ENCODE measurements around the gene RAB2B.

The RAB2B gene

DNA sequence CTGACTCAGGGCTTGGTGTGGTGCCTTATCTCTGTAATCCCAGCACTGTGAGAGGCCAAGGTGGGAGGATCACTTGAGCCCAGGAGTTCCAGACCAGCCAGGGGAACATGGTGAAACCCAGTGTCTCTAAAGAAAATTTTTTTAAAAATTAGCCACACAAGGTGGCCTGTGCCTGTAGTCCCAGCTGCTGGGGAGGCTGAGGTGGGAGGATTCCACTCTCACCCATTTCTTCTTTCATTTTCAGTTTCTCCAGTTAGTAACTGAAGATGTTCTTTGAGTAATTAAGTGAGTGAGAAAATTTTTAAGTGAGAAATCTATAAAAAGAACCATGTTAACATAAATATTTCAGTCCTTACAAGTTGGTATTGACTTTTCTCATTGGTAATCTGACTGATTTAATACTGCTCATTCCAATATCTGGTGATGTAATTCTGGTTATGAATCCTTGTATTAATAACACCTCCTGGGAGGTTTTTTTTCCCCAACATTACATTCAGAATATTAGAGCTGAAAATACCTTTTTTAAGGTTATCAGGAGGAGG lies 28.3 kb upstream of the RAB2B start:
- TF ChIP-seq, protein P1, sequence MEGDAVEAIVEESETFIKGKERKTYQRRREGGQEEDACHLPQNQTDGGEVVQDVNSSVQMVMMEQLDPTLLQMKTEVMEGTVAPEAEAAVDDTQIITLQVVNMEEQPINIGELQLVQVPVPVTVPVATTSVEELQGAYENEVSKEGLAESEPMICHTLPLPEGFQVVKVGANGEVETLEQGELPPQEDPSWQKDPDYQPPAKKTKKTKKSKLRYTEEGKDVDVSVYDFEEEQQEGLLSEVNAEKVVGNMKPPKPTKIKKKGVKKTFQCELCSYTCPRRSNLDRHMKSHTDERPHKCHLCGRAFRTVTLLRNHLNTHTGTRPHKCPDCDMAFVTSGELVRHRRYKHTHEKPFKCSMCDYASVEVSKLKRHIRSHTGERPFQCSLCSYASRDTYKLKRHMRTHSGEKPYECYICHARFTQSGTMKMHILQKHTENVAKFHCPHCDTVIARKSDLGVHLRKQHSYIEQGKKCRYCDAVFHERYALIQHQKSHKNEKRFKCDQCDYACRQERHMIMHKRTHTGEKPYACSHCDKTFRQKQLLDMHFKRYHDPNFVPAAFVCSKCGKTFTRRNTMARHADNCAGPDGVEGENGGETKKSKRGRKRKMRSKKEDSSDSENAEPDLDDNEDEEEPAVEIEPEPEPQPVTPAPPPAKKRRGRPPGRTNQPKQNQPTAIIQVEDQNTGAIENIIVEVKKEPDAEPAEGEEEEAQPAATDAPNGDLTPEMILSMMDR (IDR thresholded peaks at IDR 0.05; ENCODE audit: low read depth, low read length), result no peak

DNA sequence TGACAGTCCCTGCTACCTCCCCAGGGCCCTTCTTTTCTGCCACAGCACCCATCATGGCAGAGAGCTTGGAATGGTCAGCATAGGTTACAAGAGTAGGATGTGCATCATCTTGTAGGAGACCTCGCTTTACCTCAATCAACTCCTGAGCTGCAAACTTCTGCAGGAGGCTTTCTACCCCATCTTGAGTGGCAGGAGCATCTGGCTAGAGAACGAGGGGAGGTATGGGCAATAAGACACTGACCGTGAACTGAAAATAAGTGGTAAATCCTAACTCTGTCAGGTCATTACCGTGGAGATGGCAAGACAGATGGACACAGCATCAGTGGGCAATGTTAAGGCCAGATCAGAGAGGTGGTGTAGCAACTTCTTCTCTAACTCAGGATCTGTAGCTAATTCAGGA lies 26.6 kb upstream of the RAB2B start:
- DNase-seq (ENCODE audit: extremely low read depth, low read depth), result no peak
- TF ChIP-seq, protein P1 (IDR thresholded peaks at IDR 0.05; ENCODE audit: low read depth, low read length), result no peak

More for the DNA sequence above, 28.3 kb upstream of the RAB2B start:
- DNase-seq (ENCODE audit: extremely low read depth, low read depth), result no peak

DNA sequence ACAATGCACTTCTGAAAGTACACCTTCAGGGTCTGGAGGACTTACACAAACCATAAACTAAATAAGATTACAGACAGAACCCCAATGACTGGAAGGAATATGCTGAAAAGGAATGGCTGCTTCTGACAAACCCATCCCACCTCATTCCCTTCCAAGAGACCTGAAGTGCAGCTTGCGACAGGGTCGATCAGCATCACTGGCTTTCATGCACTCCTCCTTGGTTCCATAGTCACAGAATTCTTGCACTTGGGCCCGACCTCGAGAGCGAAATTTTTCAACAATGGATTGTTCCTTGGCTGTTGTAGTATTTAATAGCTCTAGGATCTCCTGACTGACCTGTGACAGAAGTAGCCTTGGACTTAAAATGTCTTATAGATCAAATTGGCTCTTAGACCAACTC lies 24.8 kb upstream of the RAB2B start:
- TF ChIP-seq, protein P1 (IDR thresholded peaks at IDR 0.05; ENCODE audit: low read depth, low read length), result no peak
- no peak for DNase-seq (ENCODE audit: extremely low read depth, low read depth)

DNA sequence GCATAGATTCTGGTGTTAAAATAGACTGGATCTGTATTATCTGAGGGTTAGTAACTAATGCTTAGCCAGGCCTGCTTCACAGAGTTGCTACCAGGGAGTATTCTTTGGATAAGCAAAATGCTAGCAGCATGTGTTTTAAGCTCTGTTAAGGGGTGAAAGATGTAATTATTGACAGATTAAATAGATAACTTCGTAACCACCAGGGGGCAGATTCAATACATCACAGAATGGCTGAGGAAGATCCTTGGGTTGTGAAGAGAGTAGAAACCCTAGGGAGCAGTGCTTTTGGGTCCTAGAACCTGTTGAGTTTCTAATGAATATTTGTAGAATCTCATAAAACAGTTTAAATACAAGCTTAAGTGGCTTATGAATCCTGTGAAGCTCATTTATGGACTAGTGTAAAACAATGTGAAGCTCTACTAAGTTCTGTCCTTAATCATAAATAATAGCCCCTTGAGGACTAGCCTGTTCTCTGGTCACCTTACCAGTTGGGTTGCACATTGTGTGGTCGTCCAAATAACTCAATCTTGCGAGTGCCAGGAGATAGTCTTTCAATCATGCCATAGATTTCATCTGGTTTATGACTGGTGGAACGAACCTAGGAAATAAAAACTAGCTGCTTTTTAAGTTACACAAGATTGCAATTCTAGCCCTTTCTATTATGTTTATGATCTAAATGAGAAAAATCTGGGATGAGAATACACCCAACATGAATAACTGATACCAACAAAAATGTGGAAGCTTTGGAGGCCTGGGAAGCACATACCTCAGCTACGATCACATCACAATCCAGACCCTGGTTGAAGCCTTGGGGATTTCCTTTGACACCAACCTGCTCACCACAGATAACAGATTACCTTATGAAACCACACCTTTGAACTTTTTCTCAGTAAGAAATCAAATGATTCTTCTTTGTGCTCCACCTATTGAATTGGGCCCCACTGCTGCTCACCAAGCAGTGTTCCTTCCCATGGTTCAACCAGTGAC lies 22.1 kb upstream of the RAB2B start:
- TF ChIP-seq, protein P1 (IDR thresholded peaks at IDR 0.05; ENCODE audit: low read depth, low read length), result peak; percentile 38
- DNase-seq (ENCODE audit: extremely low read depth, low read depth), result no peak

DNA sequence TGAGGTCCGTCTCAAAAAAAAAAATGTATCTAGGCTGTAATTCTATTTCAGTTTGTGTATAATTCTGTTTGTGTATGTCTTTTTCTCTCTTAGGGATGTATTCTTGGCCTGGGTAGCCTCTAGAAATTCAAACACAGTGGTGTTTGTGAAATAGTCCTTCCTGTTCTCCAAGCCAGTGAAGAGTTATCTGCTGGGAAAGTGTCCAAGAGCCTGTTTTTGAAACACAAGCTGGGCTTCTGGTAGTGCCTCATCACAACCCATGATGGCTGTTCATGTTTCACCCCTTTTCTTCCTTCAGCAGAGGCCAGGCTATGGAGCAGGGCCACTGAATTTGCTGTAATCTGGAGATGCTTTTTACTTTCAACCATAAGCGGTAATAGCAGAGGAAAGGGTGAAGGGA lies 19.7 kb upstream of the RAB2B start:
- TF ChIP-seq, protein P1 (IDR thresholded peaks at IDR 0.05; ENCODE audit: low read depth, low read length), result no peak
- no peak for DNase-seq (ENCODE audit: extremely low read depth, low read depth)

DNA sequence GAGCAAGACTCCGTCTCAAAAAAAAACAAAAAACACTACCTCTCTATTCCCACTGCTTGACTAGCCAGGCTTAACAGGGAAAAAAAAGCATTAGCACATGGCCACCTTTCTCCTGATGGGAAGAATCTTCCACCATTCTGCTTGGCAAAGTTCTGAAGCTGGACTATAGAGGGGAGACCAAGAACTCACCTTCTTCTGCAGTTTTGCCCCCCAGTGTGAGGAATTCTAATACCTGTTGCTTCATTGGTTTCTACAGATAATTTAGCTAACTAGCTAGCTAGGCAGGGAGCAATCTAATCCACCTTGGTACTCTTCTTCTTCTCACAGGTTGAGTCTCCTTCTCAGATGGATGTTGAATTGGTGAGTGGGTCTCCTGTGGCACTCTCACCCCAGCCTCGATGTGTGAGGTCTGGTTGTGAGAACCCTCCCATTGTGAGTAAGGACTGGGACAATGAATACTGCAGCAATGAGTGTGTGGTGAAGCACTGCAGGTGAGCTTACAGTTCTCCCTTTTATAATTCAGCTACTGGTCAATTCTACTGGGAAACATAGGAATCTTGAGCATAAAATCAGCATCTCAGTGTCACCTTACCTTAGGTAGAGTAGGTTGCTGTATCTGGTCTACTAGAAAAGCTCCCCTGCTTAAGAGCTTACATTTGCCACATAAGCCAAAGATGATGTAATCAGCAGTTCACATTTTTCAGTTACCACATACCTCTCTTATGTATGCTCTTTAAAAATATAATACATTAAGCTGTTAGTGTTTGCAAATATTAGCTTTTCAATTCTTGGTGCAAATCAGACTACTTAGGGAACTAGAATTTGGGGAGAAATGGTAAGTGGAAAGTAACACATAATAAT lies 18.4 kb upstream of the RAB2B start:
- TF ChIP-seq, protein P1 (IDR thresholded peaks at IDR 0.05; ENCODE audit: low read depth, low read length), result no peak
- DNase-seq (ENCODE audit: extremely low read depth, low read depth), result no peak

All from AG09319 (cell line).